HEK293 (cell line): Measurements from ENCODE around the gene PNMA1.

Experiments used
- CTCF ChIA-PET: fragments of 350-600 bp; formaldehyde crosslinking; extraction: SDS; loops from one replicate; lab custom pipeline; 2021; ENCODE audit warnings: antibody characterized with exemption; lab: Yijun Ruan, JAX
- POLR2A ChIA-PET: fragments of 300-600 bp; formaldehyde crosslinking; extraction: SDS; loops from one replicate; lab custom pipeline; 2020; ENCODE audit warnings: antibody characterized with exemption, inconsistent platforms; lab: Yijun Ruan, JAX
- H3K27ac ChIP-seq: fragments of 200-500 bp; sonication (Bioruptor generic); 2 replicates; pipeline ENCODE4 v1.5.1; 2014; ENCODE audit warnings: low read depth, low read length, control low read depth, inconsistent platforms; ENCODE audit errors: extremely low read depth
- H3K36me3 ChIP-seq, 2 experiments: fragments of 200-500 bp in 1 of 2; sonication (Bioruptor generic) in 1 of 2; 1 replicate in 1 of 2; 2 replicates in 1 of 2; pipeline ENCODE4 v1.5.1; 2014 to 2017; ENCODE audit warnings: inconsistent platforms in 2 of 2, low read length in 2 of 2; ENCODE audit not compliant: control insufficient read depth in 2 of 2, insufficient read depth in 1 of 2
- H3K4me1 ChIP-seq: fragments of 200-500 bp; sonication (Bioruptor generic); 2 replicates; pipeline ENCODE4 v1.5.1; 2014; ENCODE audit warnings: mild to moderate bottlenecking, low read length, inconsistent platforms; ENCODE audit not compliant: control insufficient read depth, insufficient read depth
- H3K4me3 ChIP-seq: 2 replicates; pipeline ENCODE4 v1.5.1; 2011; ENCODE audit warnings: low read depth, mild to moderate bottlenecking, control low read depth, low read length, moderate library complexity
- H3K9me3 ChIP-seq: fragments of 200-500 bp; sonication (Bioruptor generic); 2 replicates; pipeline ENCODE4 v1.5.1; 2014; ENCODE audit warnings: low read depth, low read length, inconsistent platforms; ENCODE audit not compliant: control insufficient read depth, insufficient read depth
- FEZF1 ChIP-seq: fragments of 450-650 bp; formaldehyde crosslinking; IDR thresholded peaks from 2 replicates; pipeline ENCODE4 v1.5.1; 2016; ENCODE audit warnings: missing biosample characterization, missing genetic modification characterization
- GLIS2 ChIP-seq: fragments of 450-650 bp; formaldehyde crosslinking; IDR thresholded peaks from 2 replicates; pipeline ENCODE4 v1.5.1; 2016; ENCODE audit warnings: missing biosample characterization, missing genetic modification characterization
- KLF1 ChIP-seq: fragments of 450-650 bp; formaldehyde crosslinking; IDR thresholded peaks from 2 replicates; pipeline ENCODE4 v1.5.1; 2016; ENCODE audit warnings: missing biosample characterization, missing genetic modification characterization
- MZF1 ChIP-seq: fragments of 450-650 bp; formaldehyde crosslinking; IDR thresholded peaks from 2 replicates; pipeline ENCODE4 v1.5.1; 2017; ENCODE audit warnings: missing biosample characterization, missing genetic modification characterization, borderline replicate concordance
- PATZ1 ChIP-seq: fragments of 450-650 bp; formaldehyde crosslinking; IDR thresholded peaks from 2 replicates; pipeline ENCODE4 v1.5.1; 2016; ENCODE audit warnings: missing biosample characterization, missing genetic modification characterization
- PRDM4 ChIP-seq: fragments of 450-650 bp; formaldehyde crosslinking; IDR thresholded peaks from 2 replicates; pipeline ENCODE4 v1.5.1; 2017; ENCODE audit warnings: missing biosample characterization, missing genetic modification characterization
- RBAK ChIP-seq: fragments of 450-650 bp; formaldehyde crosslinking; IDR thresholded peaks from 2 replicates; pipeline ENCODE4 v1.5.1; 2016; ENCODE audit warnings: missing biosample characterization, missing genetic modification characterization
- SP2 ChIP-seq: fragments of 450-650 bp; formaldehyde crosslinking; IDR thresholded peaks from 2 replicates; pipeline ENCODE4 v1.5.1; 2016; ENCODE audit warnings: missing biosample characterization, missing genetic modification characterization
- WT1 ChIP-seq: fragments of 450-650 bp; formaldehyde crosslinking; IDR thresholded peaks from 2 replicates; pipeline ENCODE4 v1.5.1; 2016; ENCODE audit warnings: missing biosample characterization, missing genetic modification characterization
- ZBTB48 ChIP-seq: fragments of 450-650 bp; formaldehyde crosslinking; IDR thresholded peaks from 2 replicates; pipeline ENCODE4 v1.5.1; 2016; ENCODE audit warnings: missing biosample characterization, missing genetic modification characterization
- ZBTB8A ChIP-seq: fragments of 450-650 bp; formaldehyde crosslinking; IDR thresholded peaks from 2 replicates; pipeline ENCODE4 v1.5.1; 2016; ENCODE audit warnings: missing biosample characterization, missing genetic modification characterization
- ZNF138 ChIP-seq: fragments of 450-650 bp; formaldehyde crosslinking; IDR thresholded peaks from 2 replicates; pipeline ENCODE4 v1.5.1; 2016; ENCODE audit warnings: missing biosample characterization, missing genetic modification characterization, borderline replicate concordance
- ZNF169 ChIP-seq: fragments of 450-650 bp; formaldehyde crosslinking; IDR thresholded peaks from 2 replicates; pipeline ENCODE4 v1.5.1; 2016; ENCODE audit warnings: missing biosample characterization, missing genetic modification characterization
- ZNF26 ChIP-seq: fragments of 450-650 bp; formaldehyde crosslinking; IDR thresholded peaks from 2 replicates; pipeline ENCODE4 v1.5.1; 2016; ENCODE audit warnings: missing biosample characterization, missing genetic modification characterization
- ZNF341 ChIP-seq: fragments of 450-650 bp; formaldehyde crosslinking; IDR thresholded peaks from 2 replicates; pipeline ENCODE4; 2016; ENCODE audit warnings: low read depth, missing biosample characterization, missing genetic modification characterization
- ZNF549 ChIP-seq: fragments of 450-650 bp; IDR thresholded peaks from 2 replicates; pipeline ENCODE4 v1.5.1; 2018; ENCODE audit warnings: missing biosample characterization, missing genetic modification characterization, mild to moderate bottlenecking, inconsistent platforms, moderate library complexity
- ZNF561 ChIP-seq: fragments of 450-650 bp; IDR thresholded peaks from 2 replicates; pipeline ENCODE4 v1.5.1; 2018; ENCODE audit warnings: missing biosample characterization, missing genetic modification characterization, borderline replicate concordance
- ZNF704 ChIP-seq: fragments of 450-650 bp; formaldehyde crosslinking; IDR thresholded peaks from 2 replicates; pipeline ENCODE4 v1.5.1; 2016; ENCODE audit warnings: missing biosample characterization, missing genetic modification characterization
- ZNF707 ChIP-seq: fragments of 450-650 bp; formaldehyde crosslinking; IDR thresholded peaks from 2 replicates; pipeline ENCODE4 v1.5.1; 2016; ENCODE audit warnings: missing biosample characterization, missing genetic modification characterization
- ZNF768 ChIP-seq: fragments of 450-650 bp; formaldehyde crosslinking; IDR thresholded peaks from 2 replicates; pipeline ENCODE4 v1.5.1; 2018; ENCODE audit warnings: missing biosample characterization, mild to moderate bottlenecking, missing genetic modification characterization
- ZSCAN4 ChIP-seq: fragments of 450-650 bp; formaldehyde crosslinking; IDR thresholded peaks from 2 replicates; pipeline ENCODE4 v1.5.1; 2017; ENCODE audit warnings: missing biosample characterization, missing genetic modification characterization

Gene PNMA1

GRCh38 chr14:73741876-73742519 lies 27.8 kb upstream of the PNMA1 start (continued):
- no peak for TF ChIP-seq ZNF707 (tag by site-specific recombination)
- no peak for TF ChIP-seq ZBTB8A (tag by site-specific recombination)
- peak; percentile 36; the same call in 1 of the 2 replicates for TF ChIP-seq MZF1 (tag by site-specific recombination)
- TF ChIP-seq WT1, result no peak
- no peak for TF ChIP-seq ZNF341 (tag by site-specific recombination)
- no peak for TF ChIP-seq ZNF549 (tag by site-specific recombination)
- no peak for TF ChIP-seq PRDM4
- no peak for TF ChIP-seq ZNF26 (tag by site-specific recombination)
- TF ChIP-seq ZNF169, result no peak
- TF ChIP-seq KLF1 (tag by site-specific recombination), result peak; percentile 59
- no peak for TF ChIP-seq ZNF561 (tag by site-specific recombination)
- TF ChIP-seq ZNF138 (tag by site-specific recombination), result no peak
- TF ChIP-seq ZBTB48 (tag by site-specific recombination), result no peak
- TF ChIP-seq, all 188 proteins: peak for 5

- Histone ChIP-seq H3K4me1 (peaks cover 13% of the 10 kb centered on the region), H3K36me3 (peaks cover 8 to 38% of the 10 kb centered on the region in 2 experiments; a peak in 2 of 3 replicates), H3K4me3 (no peak overlapping the region), H3K27ac (no peak overlapping the region), H3K9me3 (no peaks in the 10 kb centered on the region)
- ChIA-PET CTCF (interaction anchor here (0.6 to 4.5 kb wide), 5 partner anchors 12 to 152 kb away, joined by 3 to 27 read pairs (median 9); no protein-coding TSS in a partner anchor), POLR2A (interaction anchor here (0.5 to 1.7 kb wide), 2 partner anchors 18 to 89 kb away, joined by 5 read pairs; a partner anchor contains a TSS)
- TF ChIP-seq PATZ1 (tag by site-specific recombination) (peak; percentile 23; the same call in 1 of the 2 replicates), SP2 (tag by site-specific recombination) (peak; percentile 24; the same call in 1 of the 2 replicates), ZBTB8A (tag by site-specific recombination) (no peak)
These were observed 27.2 kb upstream of the PNMA1 start for GRCh38 chr14:73741386-73741875.

GRCh38 chr14:73740618-73741326 lies 26.6 kb upstream of the PNMA1 start:
- POLR2A ChIA-PET, result interaction anchor here (0.5 to 0.6 kb wide), 2 partner anchors 9 to 89 kb away, joined by 4 to 5 read pairs; no protein-coding TSS in a partner anchor
- Histone ChIP-seq H3K27ac (no peak overlapping the region), H3K4me3 (no peak overlapping the region)
- CTCF ChIA-PET, result interaction anchor here (0.6 to 4.5 kb wide), 5 partner anchors 11 to 153 kb away, joined by 3 to 27 read pairs (median 4); no protein-coding TSS in a partner anchor
- no peak for TF ChIP-seq FEZF1 (tag by site-specific recombination)
- no peak for TF ChIP-seq ZNF768 (tag by site-specific recombination)
- TF ChIP-seq ZSCAN4, result no peak
- TF ChIP-seq SP2 (tag by site-specific recombination), result 0 out of 2 replicates have a peak, but pooled peaks have one; percentile 12
- TF ChIP-seq KLF1 (tag by site-specific recombination), result peak; percentile 60
- no peak for TF ChIP-seq GLIS2 (tag by site-specific recombination)
- no peak for TF ChIP-seq RBAK
- TF ChIP-seq ZNF704 (tag by site-specific recombination), result no peak
- TF ChIP-seq, all 188 proteins: peak for 2
- Histone ChIP-seq H3K36me3 (peaks cover 10 to 39% of the 10 kb centered on the region in 2 experiments; a peak in 2 of 3 replicates), H3K9me3 (no peaks in the 10 kb centered on the region), H3K4me1 (peaks cover 8% of the 10 kb centered on the region)
